ENCODE data around the gene SLU7.

Gene SLU7

DNA sequence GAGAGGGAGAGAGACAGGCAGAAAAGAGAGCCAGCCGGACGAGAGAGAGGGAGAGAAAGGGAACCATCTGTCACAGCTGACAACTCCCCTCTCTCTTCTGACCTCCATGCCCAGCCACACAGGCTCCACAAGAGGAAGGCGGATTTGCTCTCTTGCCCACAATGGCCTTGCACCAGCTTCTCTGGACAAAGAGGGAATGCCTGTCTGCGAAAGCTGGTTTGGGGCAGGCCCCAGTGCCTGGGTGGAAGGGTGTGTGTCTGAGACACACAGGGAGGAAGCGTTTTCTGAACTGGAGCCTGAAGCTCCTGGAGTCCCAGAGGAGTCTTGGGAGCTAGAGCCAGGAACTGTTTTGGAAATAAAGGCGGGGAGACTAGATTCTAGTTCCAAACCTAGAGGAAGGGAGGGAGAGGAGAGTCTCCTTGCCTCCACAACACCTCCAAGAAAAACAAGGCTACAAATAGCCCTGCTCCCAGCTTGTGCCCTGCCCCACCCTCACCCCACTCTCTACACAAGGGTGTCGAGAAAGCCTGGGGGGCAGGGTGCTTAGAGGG is 60.9 kb downstream of the SLU7 start:
- TF ChIP-seq, protein P1, sequence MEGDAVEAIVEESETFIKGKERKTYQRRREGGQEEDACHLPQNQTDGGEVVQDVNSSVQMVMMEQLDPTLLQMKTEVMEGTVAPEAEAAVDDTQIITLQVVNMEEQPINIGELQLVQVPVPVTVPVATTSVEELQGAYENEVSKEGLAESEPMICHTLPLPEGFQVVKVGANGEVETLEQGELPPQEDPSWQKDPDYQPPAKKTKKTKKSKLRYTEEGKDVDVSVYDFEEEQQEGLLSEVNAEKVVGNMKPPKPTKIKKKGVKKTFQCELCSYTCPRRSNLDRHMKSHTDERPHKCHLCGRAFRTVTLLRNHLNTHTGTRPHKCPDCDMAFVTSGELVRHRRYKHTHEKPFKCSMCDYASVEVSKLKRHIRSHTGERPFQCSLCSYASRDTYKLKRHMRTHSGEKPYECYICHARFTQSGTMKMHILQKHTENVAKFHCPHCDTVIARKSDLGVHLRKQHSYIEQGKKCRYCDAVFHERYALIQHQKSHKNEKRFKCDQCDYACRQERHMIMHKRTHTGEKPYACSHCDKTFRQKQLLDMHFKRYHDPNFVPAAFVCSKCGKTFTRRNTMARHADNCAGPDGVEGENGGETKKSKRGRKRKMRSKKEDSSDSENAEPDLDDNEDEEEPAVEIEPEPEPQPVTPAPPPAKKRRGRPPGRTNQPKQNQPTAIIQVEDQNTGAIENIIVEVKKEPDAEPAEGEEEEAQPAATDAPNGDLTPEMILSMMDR (IDR thresholded peaks at IDR 0.05) = no peak

DNA sequence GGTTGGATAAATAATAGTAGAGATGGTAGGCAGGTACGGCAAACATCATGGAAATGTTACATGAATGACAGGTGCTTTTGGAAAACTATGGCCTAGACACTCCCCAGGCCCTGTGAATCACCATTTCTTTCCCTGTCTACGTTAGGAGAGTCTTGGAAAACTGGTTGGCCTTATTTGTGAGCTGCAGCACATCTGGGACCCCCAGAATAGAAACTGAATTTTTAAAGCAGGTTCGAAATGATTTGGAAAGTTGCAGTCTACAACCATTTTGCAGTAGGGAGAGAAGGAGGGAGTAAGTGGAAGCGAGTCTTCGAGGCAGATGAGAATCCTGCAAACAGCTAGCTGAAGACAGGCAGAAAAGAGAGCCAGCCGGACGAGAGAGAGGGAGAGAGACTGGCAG is 61.5 kb downstream of the SLU7 start:
- Mint-ChIP-seq H3K9me3 (no peaks in the 10 kb centered on the region), H3K27me3 (ENCODE audit: low read depth, poor library complexity) (peaks cover 12% of the 10 kb centered on the region), H3K4me3 (no peak overlapping the region), H3K27ac (no peak overlapping the region), H3K4me1 (peaks cover 35% of the 10 kb centered on the region), H3K36me3 (ENCODE audit: low read depth) (no peaks in the 10 kb centered on the region)
- no peak for DNase-seq
- TF ChIP-seq, protein P1 (IDR thresholded peaks at IDR 0.05) = no peak

More for the DNA sequence above, 60.9 kb downstream of the SLU7 start:
- Mint-ChIP-seq H3K27me3 (ENCODE audit: low read depth, poor library complexity) (peaks cover 7% of the 10 kb centered on the region), H3K4me1 (peaks cover 35% of the 10 kb centered on the region), H3K36me3 (ENCODE audit: low read depth) (no peaks in the 10 kb centered on the region), H3K4me3 (no peak overlapping the region), H3K9me3 (no peaks in the 10 kb centered on the region), H3K27ac (no peak overlapping the region)
- DNase-seq = no peak

DNA sequence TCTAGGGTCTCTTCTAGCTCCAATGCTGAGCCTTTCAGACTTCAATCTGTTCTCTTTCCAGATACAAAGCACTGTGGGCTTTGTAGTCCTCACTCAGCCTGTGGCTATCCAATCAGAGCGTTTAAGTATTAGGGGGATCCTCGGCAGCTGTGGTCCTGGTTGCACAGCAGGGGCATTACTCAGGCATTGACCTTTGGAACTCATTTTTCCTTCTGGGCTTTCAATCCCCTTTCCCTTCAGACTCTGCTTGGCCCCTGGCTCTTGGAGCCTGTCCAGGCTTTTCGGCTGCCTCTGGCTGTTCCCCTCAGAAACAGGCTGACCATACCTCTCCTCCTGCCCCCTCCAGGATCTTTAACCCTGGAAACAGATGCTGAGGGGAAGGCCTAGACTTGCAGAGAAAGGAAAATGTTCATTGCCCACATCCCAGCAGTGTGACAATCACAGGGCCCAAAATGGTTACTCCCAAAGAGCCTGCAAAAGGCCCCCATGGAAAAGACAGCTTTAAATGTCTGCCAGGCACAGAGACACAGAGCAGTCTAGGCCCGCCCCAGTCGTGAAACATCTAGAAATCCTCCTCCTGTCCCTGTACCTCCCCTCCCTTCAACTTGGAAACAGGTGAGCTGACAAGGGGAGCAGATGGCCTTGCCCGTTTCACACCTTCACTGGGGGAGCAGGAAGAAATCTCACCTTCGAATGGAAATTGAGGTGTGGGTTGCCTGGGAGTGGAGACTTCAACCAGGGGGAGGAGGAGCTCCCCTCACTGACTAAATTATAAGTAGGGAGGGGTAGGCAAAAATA is 62.1 kb downstream of the SLU7 start:
- H3K4me1 Mint-ChIP-seq = peaks cover 35% of the 10 kb centered on the region
- H3K9me3 Mint-ChIP-seq = no peaks in the 10 kb centered on the region
- peaks cover 9% of the 10 kb centered on the region for H3K27me3 Mint-ChIP-seq (ENCODE audit: low read depth, poor library complexity)
- DNase-seq = no peak
- H3K4me3 Mint-ChIP-seq = no peak overlapping the region
- H3K27ac Mint-ChIP-seq = peak overlapping the region; percentile 54
- no peaks in the 10 kb centered on the region for H3K36me3 Mint-ChIP-seq (ENCODE audit: low read depth)
- TF ChIP-seq, protein P1 (IDR thresholded peaks at IDR 0.05) = no peak

DNA sequence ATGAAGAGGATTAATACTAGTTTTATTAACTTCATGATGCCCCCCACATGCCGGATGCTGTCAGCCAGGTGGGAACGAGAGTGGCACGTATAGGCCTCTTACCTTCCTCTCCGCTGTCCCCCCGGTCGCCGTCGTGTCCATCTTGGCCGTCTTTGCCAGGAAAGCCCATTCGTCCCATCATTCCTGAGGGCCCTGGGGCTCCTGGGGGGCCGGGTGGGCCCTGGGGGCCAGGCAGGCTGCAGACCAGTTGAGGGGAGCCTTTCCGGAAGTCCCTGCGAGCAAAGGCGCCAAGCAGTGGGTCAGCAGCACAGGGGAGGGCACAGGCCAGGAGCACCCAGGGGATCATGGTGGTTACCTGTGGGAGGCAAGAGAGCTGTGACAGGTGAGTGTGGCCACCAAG is 64.2 kb downstream of the SLU7 start:
- H3K27me3 Mint-ChIP-seq (ENCODE audit: low read depth, poor library complexity) = peaks cover 12% of the 10 kb centered on the region
- no peaks in the 10 kb centered on the region for H3K36me3 Mint-ChIP-seq (ENCODE audit: low read depth)
- no peaks in the 10 kb centered on the region for H3K9me3 Mint-ChIP-seq
- no peak for DNase-seq
- no peak overlapping the region for H3K27ac Mint-ChIP-seq
- peaks cover 27% of the 10 kb centered on the region for H3K4me1 Mint-ChIP-seq
- TF ChIP-seq, protein P1 (IDR thresholded peaks at IDR 0.05) = no peak
- no peak overlapping the region for H3K4me3 Mint-ChIP-seq

DNA sequence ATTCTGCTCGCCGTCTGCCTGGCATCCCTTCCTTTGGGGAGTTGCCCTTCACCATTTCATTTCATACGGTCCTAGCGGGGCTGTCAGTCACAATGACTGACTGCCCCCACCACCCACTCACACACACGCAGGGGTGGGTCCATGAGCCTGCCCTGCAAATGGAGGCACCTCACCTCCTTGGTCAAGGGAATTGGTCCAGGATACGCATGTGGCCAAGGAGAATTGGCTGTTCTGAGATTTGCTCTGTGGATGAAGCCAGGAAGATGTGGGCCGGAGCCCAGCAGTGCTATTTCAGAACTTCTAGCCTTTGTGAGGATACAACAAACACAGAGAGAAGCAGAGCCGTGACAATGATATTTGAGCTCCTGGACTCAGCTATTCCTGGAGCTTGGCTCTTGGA is 65.5 kb downstream of the SLU7 start:
- H3K9me3 Mint-ChIP-seq = no peaks in the 10 kb centered on the region
- H3K4me1 Mint-ChIP-seq = peaks cover 21% of the 10 kb centered on the region
- no peak overlapping the region for H3K27ac Mint-ChIP-seq
- H3K4me3 Mint-ChIP-seq = no peak overlapping the region
- DNase-seq = no peak
- H3K27me3 Mint-ChIP-seq (ENCODE audit: low read depth, poor library complexity) = peaks cover 15% of the 10 kb centered on the region
- TF ChIP-seq, protein P1 (IDR thresholded peaks at IDR 0.05) = no peak
- no peaks in the 10 kb centered on the region for H3K36me3 Mint-ChIP-seq (ENCODE audit: low read depth)

DNA sequence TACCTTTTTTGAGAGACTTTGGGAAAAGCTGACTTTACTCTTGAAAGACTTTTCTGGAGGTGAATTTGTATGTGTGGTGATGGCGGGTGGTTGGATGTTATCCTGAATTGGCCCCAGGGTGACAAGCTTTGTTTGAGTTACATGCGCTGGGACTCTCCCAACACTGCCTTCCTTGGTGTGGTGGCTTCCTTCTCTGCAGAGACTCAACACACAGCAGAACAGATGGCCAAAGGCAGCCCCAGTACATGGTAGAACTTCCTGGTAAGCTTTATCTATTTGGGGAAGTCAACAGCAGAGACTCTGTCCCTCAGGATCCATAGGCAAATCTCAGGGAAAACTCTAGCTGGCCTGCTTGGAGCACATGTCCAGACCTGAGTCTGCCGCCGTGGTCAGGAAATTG is 66.6 kb downstream of the SLU7 start:
- H3K27me3 Mint-ChIP-seq (ENCODE audit: low read depth, poor library complexity) = peaks cover 15% of the 10 kb centered on the region
- H3K4me3 Mint-ChIP-seq = no peak overlapping the region
- H3K27ac Mint-ChIP-seq = no peak overlapping the region
- H3K4me1 Mint-ChIP-seq = peaks cover 13% of the 10 kb centered on the region
- no peaks in the 10 kb centered on the region for H3K9me3 Mint-ChIP-seq
- TF ChIP-seq, protein P1 (IDR thresholded peaks at IDR 0.05) = no peak
- H3K36me3 Mint-ChIP-seq (ENCODE audit: low read depth) = no peaks in the 10 kb centered on the region
- no peak for DNase-seq

All from nephron progenitor cell (in vitro differentiated cells).